Coronary artery (tissue), 2 donors: ENCODE measurements around the gene SAP30BP.
A peak's percentile ranks its signal among the peaks of the same experiment; 100 is the strongest.

Source experiments
- DNase-seq: peaks from one replicate; pipeline ENCODE4 v3.0.0-alpha.2; 2017; ENCODE audit warnings: low spot score
- H3K27ac ChIP-seq, 2 donors: fragments of 200-600 bp; sonication (generic); one replicate each; pipeline ENCODE4 v1.5.1; 2016 to 2019
- H3K4me3 ChIP-seq: fragments of 200-600 bp; sonication (generic); 2 replicates; pipeline ENCODE4 v1.5.1; 2016; ENCODE audit warnings: mild to moderate bottlenecking, moderate library complexity
- CTCF ChIP-seq: fragments of 200-600 bp; sonication (generic); IDR thresholded peaks from one replicate; pipeline ENCODE4 v1.5.1; 2019; ENCODE audit warnings: antibody characterized with exemption

The SAP30BP gene

GRCh38 chr17:75684249-75684648 lies 17.1 kb downstream of the SAP30BP start:
- no peak for DNase-seq
- no peak for TF ChIP-seq CTCF
- H3K4me3 ChIP-seq = no peak overlapping the region
- H3K27ac ChIP-seq = peak overlapping the region in 1 of 2 donors; percentile 50

- Histone ChIP-seq H3K27ac (peak overlapping the region in 1 of 2 donors; percentile 50), H3K4me3 (no peak overlapping the region)
- no peak for DNase-seq
- no peak for TF ChIP-seq CTCF
These were observed 17.8 kb downstream of the SAP30BP start for GRCh38 chr17:75684924-75685323.

GRCh38 chr17:75685499-75685898 lies 18.4 kb downstream of the SAP30BP start:
- TF ChIP-seq CTCF = no peak
- DNase-seq = no peak
- Histone ChIP-seq H3K4me3 (no peak overlapping the region), H3K27ac (peak overlapping the region in 1 of 2 donors; percentile 50)

- DNase-seq = no peak
- no peak for TF ChIP-seq CTCF
These were observed 21.2 kb downstream of the SAP30BP start for GRCh38 chr17:75688209-75688825.

GRCh38 chr17:75689441-75689873 lies 22.3 kb downstream of the SAP30BP start:
- H3K4me3 ChIP-seq = no peak overlapping the region
- no peak for TF ChIP-seq CTCF
- peak overlapping the region in 1 of 2 donors; percentile 51 for H3K27ac ChIP-seq
- DNase-seq = no peak

More at GRCh38 chr17:75688209-75688825, 21.2 kb downstream of the SAP30BP start:
- H3K4me3 ChIP-seq = no peak overlapping the region
- H3K27ac ChIP-seq = peak overlapping the region; percentile 11 to 73

- H3K4me3 ChIP-seq = no peak overlapping the region
- peak overlapping the region in 1 of 2 donors; percentile 92 for H3K27ac ChIP-seq
- no peak for TF ChIP-seq CTCF
- DNase-seq = no peak
These were observed 24.2 kb downstream of the SAP30BP start for GRCh38 chr17:75691371-75691791.
